ENCODE measurements around the gene MYCBPAP.

MYCBPAP gene

GRCh38 chr17:50507871-50508572 is at the start of gene MYCBPAP:
Gene MYCBPAP, plus strand, starts transcription at chr17:50508439. Its CDS starts 236 bp downstream, at chr17:50508675.
- ChIA-PET CTCF (interaction anchor here (0.8 kb wide), 1 partner anchor 26 kb away, joined by 3 read pairs; no protein-coding TSS in a partner anchor), POLR2A (ENCODE audit: low non-redundant PET) (no interaction called here)
- no peak; the same call in 1 of the 2 replicates for TF ChIP-seq CTCF (conservative IDR thresholded peaks at IDR 0.05; ENCODE audit: low read depth)
- peak within 1 kb of the TSS; percentile 27 for H3K27ac ChIP-seq
- DNase-seq (ENCODE audit: low spot score) = no peak

- no peak overlapping the region for H3K27ac ChIP-seq
- TF ChIP-seq CTCF (conservative IDR thresholded peaks at IDR 0.05; ENCODE audit: low read depth) = no peak
- no peak for DNase-seq (ENCODE audit: low spot score)
- ChIA-PET POLR2A (ENCODE audit: low non-redundant PET) (no interaction called here), CTCF (interaction anchor here (1.6 kb wide), 1 partner anchor 62 kb away, joined by 6 read pairs; the partner anchor contains the start of gene LRRC59)
These were observed 49.2 kb upstream of the MYCBPAP start for GRCh38 chr17:50458701-50459676.

- no peak overlapping the region for H3K27ac ChIP-seq
- no peak for DNase-seq (ENCODE audit: low spot score)
- POLR2A ChIA-PET (ENCODE audit: low non-redundant PET) = no interaction called here
- no peak for TF ChIP-seq CTCF (conservative IDR thresholded peaks at IDR 0.05; ENCODE audit: low read depth)
- CTCF ChIA-PET = interaction anchor here (1.6 kb wide), 1 partner anchor 63 kb away, joined by 6 read pairs; the partner anchor contains the start of gene LRRC59
These were observed 48.5 kb upstream of the MYCBPAP start for GRCh38 chr17:50459756-50460155.

- no peak for DNase-seq (ENCODE audit: low spot score)
- ChIA-PET CTCF (interaction anchor here (0.7 to 1.6 kb wide), 2 partner anchors 64 to 554 kb away, joined by 3 to 6 read pairs; partner anchors contain the start of gene LRRC59), POLR2A (ENCODE audit: low non-redundant PET) (no interaction called here)
- no peak for TF ChIP-seq CTCF (conservative IDR thresholded peaks at IDR 0.05; ENCODE audit: low read depth)
- no peak overlapping the region for H3K27ac ChIP-seq
These were observed 47.3 kb upstream of the MYCBPAP start for GRCh38 chr17:50460831-50461526.

- CTCF ChIA-PET = no interaction called here
- no peak for DNase-seq (ENCODE audit: low spot score)
- POLR2A ChIA-PET (ENCODE audit: low non-redundant PET) = no interaction called here
- H3K27ac ChIP-seq = no peak overlapping the region
- no peak for TF ChIP-seq CTCF (conservative IDR thresholded peaks at IDR 0.05; ENCODE audit: low read depth)
These were observed 46.6 kb upstream of the MYCBPAP start for GRCh38 chr17:50461550-50462132.
